Measurements from ENCODE around the gene EXOSC3. TPM values are rescaled to one million over a fixed set of nuclear protein-coding genes. Genes with fewer than 3 reads are reported as not detected.

The EXOSC3 gene
- total RNA-seq, 2 experiments from 2014 or later = 82.6 to 103 TPM

GRCh38 chr9:37761511-37761910 is 23.4 kb downstream of the EXOSC3 start:
- TF ChIP-seq EZH2phosphoT487 (IDR thresholded peaks at IDR 0.05; ENCODE audit: borderline replicate concordance, low read depth, low read length) (no peak), CTCF (conservative IDR thresholded peaks at IDR 0.05; ENCODE audit: low read length) (no peak)
- intact Hi-C loops (cut with micrococcal nuclease; ENCODE audit: unreplicated experiment) = no loop called here
- ChIA-PET CTCF (ENCODE audit: unreplicated experiment) (no interaction called here), POLR2A (no interaction called here)
- Histone ChIP-seq H3K27ac (ENCODE audit: low read depth, low read length, poor library complexity, severe bottlenecking) (no peak overlapping the region), H4K20me1 (ENCODE audit: insufficient read depth, low read length) (no peaks in the 10 kb centered on the region), H3K4me3 (ENCODE audit: low read depth, low read length, poor library complexity, severe bottlenecking) (no peak overlapping the region), H2AFZ (ENCODE audit: low read length) (no peak overlapping the region), H3K9me3 (ENCODE audit: low read length) (no peaks in the 10 kb centered on the region), H3K4me2 (ENCODE audit: low read length) (no peak overlapping the region), H3K36me3 (ENCODE audit: insufficient read depth, low read length) (no peaks in the 10 kb centered on the region), H3K9me2 (ENCODE audit: insufficient read depth, low read length) (no peaks in the 10 kb centered on the region), H3K4me1 (ENCODE audit: insufficient read depth, low read length, poor library complexity, severe bottlenecking) (no peaks in the 10 kb centered on the region), H3K79me2 (ENCODE audit: insufficient read depth, low read depth, low read length) (no peaks in the 10 kb centered on the region)
- no peak for DNase-seq (ENCODE audit: low spot score)
- BruUV-seq (replicated peaks) = no TSS peak

- Histone ChIP-seq H3K36me3 (ENCODE audit: insufficient read depth, low read length) (no peaks in the 10 kb centered on the region), H3K4me3 (ENCODE audit: low read depth, low read length, poor library complexity, severe bottlenecking) (no peak overlapping the region), H2AFZ (ENCODE audit: low read length) (no peak overlapping the region), H4K20me1 (ENCODE audit: insufficient read depth, low read length) (no peaks in the 10 kb centered on the region), H3K9me3 (ENCODE audit: low read length) (no peaks in the 10 kb centered on the region), H3K9me2 (ENCODE audit: insufficient read depth, low read length) (no peaks in the 10 kb centered on the region), H3K79me2 (ENCODE audit: insufficient read depth, low read depth, low read length) (no peaks in the 10 kb centered on the region), H3K4me2 (ENCODE audit: low read length) (no peak overlapping the region), H3K27ac (ENCODE audit: low read depth, low read length, poor library complexity, severe bottlenecking) (no peak overlapping the region), H3K4me1 (ENCODE audit: insufficient read depth, low read length, poor library complexity, severe bottlenecking) (no peaks in the 10 kb centered on the region)
- CTCF ChIA-PET (ENCODE audit: unreplicated experiment) = no interaction called here
- BruUV-seq (replicated peaks) = no TSS peak
- intact Hi-C loops (cut with micrococcal nuclease; ENCODE audit: unreplicated experiment) = no loop called here
- TF ChIP-seq CTCF (conservative IDR thresholded peaks at IDR 0.05; ENCODE audit: low read length) (no peak), EZH2phosphoT487 (IDR thresholded peaks at IDR 0.05; ENCODE audit: borderline replicate concordance, low read depth, low read length) (no peak)
- POLR2A ChIA-PET = interaction anchor here (1.3 kb wide), 1 partner anchor 22 kb away, joined by 4 read pairs; no protein-coding TSS in a partner anchor
- no peak for DNase-seq (ENCODE audit: low spot score)
Observed at GRCh38 chr9:37760416-37761161, 24.3 kb downstream of the EXOSC3 start.

GRCh38 chr9:37758747-37759146 is 26.1 kb downstream of the EXOSC3 start:
- BruUV-seq (replicated peaks) = no TSS peak
- H4K20me1 ChIP-seq (ENCODE audit: insufficient read depth, low read length) = no peaks in the 10 kb centered on the region
- no peaks in the 10 kb centered on the region for H3K9me3 ChIP-seq (ENCODE audit: low read length)
- no peaks in the 10 kb centered on the region for H3K9me2 ChIP-seq (ENCODE audit: insufficient read depth, low read length)
- no peak overlapping the region for H3K4me3 ChIP-seq (ENCODE audit: low read depth, low read length, poor library complexity, severe bottlenecking)
- no peaks in the 10 kb centered on the region for H3K4me1 ChIP-seq (ENCODE audit: insufficient read depth, low read length, poor library complexity, severe bottlenecking)
- ChIA-PET CTCF (ENCODE audit: unreplicated experiment) (no interaction called here), POLR2A (no interaction called here)
- H3K27ac ChIP-seq (ENCODE audit: low read depth, low read length, poor library complexity, severe bottlenecking) = no peak overlapping the region
- intact Hi-C loops (cut with micrococcal nuclease; ENCODE audit: unreplicated experiment) = no loop called here
- no peak for DNase-seq (ENCODE audit: low spot score)
- no peak for TF ChIP-seq EZH2phosphoT487 (IDR thresholded peaks at IDR 0.05; ENCODE audit: borderline replicate concordance, low read depth, low read length)
- peak; percentile 27; the same call in 1 of the 2 replicates for TF ChIP-seq CTCF (conservative IDR thresholded peaks at IDR 0.05; ENCODE audit: low read length)
- no peaks in the 10 kb centered on the region for H3K79me2 ChIP-seq (ENCODE audit: insufficient read depth, low read depth, low read length)
- no peak overlapping the region for H2AFZ ChIP-seq (ENCODE audit: low read length)
- H3K4me2 ChIP-seq (ENCODE audit: low read length) = no peak overlapping the region
- no peaks in the 10 kb centered on the region for H3K36me3 ChIP-seq (ENCODE audit: insufficient read depth, low read length)

Measured in OCI-LY7 (cell line).